Panc1 (cell line): ENCODE data around the gene NIPBL. TPM values are rescaled to one million over a fixed set of nuclear protein-coding genes. Genes with fewer than 3 reads are reported as not detected.

ENCODE experiments used
- ATAC-seq: fragments of 200-7000 bp; cut with Tn5 transposase; 2 replicates; pipeline ENCODE4 v1.9.1; 2020; ENCODE audit warnings: mild to moderate bottlenecking, moderate library complexity
- BruUV-seq: library from RNA; stranded (reverse); fragments of 400-500 nt; replicated peaks from 2 replicates; lab custom pipeline; 2021; lab: Mats Ljungman, UMichigan
- CTCF ChIA-PET: fragments of 300-600 bp; sonication (Branson Sonifier 250); formaldehyde crosslinking; loops from one replicate; lab custom pipeline; 2022; ENCODE audit warnings: antibody characterized with exemption; lab: Charles Lee
- POLR2A ChIA-PET: fragments of 300-600 bp; sonication (Branson Sonifier 250); formaldehyde crosslinking; loops from one replicate; lab custom pipeline; 2022; ENCODE audit warnings: antibody characterized with exemption; lab: Charles Lee
- DNase-seq: peaks from one replicate; pipeline ENCODE4 v3.0.0-alpha.2; 2010; ENCODE audit warnings: low read depth, low spot score
- H3K27ac ChIP-seq: 2 replicates; pipeline ENCODE4 v1.5.1; 2011; ENCODE audit warnings: mild to moderate bottlenecking, low read length, inconsistent platforms
- H3K27me3 ChIP-seq: fragments of 200-500 bp; sonication (Bioruptor generic); 2 replicates; pipeline ENCODE4 v1.6.0; 2014; ENCODE audit warnings: low read length, inconsistent platforms; ENCODE audit not compliant: control insufficient read depth, insufficient read depth
- H3K36me3 ChIP-seq: fragments of 200-500 bp; sonication (Bioruptor generic); 2 replicates; pipeline ENCODE4 v1.5.1; 2014; ENCODE audit warnings: inconsistent platforms, mild to moderate bottlenecking, low read length, moderate library complexity; ENCODE audit not compliant: control insufficient read depth, insufficient read depth
- H3K4me1 ChIP-seq: 2 replicates; pipeline ENCODE4 v1.5.1; 2011; ENCODE audit warnings: inconsistent platforms, mild to moderate bottlenecking, low read length, moderate library complexity; ENCODE audit not compliant: control insufficient read depth, insufficient read depth
- H3K4me3 ChIP-seq, 2 experiments: 2 replicates each; pipeline ENCODE4 v1.5.1; 2011 to 2012; ENCODE audit warnings: low read depth in 2 of 2, low read length in 2 of 2, mild to moderate bottlenecking in 2 of 2, inconsistent platforms in 1 of 2, moderate library complexity in 1 of 2
- H3K9me3 ChIP-seq: fragments of 200-500 bp; sonication (Bioruptor generic); 2 replicates; pipeline ENCODE4 v1.5.1; 2014; ENCODE audit warnings: low read depth, mild to moderate bottlenecking, inconsistent platforms, low read length, moderate library complexity; ENCODE audit not compliant: control insufficient read depth, insufficient read depth
- POLR2AphosphoS5 ChIP-seq: IDR thresholded peaks from 2 replicates; pipeline ENCODE4 v1.6.1; 2012; ENCODE audit warnings: mild to moderate bottlenecking, low read depth, low read length, moderate library complexity
- SIN3A ChIP-seq: IDR thresholded peaks from 2 replicates; pipeline ENCODE4 v1.6.1; 2012; ENCODE audit warnings: low read depth, mild to moderate bottlenecking, low read length, moderate library complexity, borderline replicate concordance; ENCODE audit not compliant: insufficient read depth
- TCF7L2 ChIP-seq: IDR thresholded peaks from 2 replicates; pipeline ENCODE4 v1.6.1; 2011; ENCODE audit warnings: mild to moderate bottlenecking, low read depth, low read length, inconsistent platforms
- in situ Hi-C: cut with HindIII; loops from 2 replicates; pipeline ENCODE4 v1.10.0; 2016; ENCODE audit warnings: low sequenced_read_pairs, low pct_unique_long_range_greater_than_20kb
- intact Hi-C: fragments of 100-400 bp; cut with micrococcal nuclease; formaldehyde crosslinking; loops from one replicate; pipeline ENCODE4 v1.10.0; 2022; ENCODE audit not compliant: unreplicated experiment
- total RNA-seq: library from RNA; stranded (reverse); gene quantifications from one replicate; pipeline ENCODE4 v1.2.1, GENCODE V29; 2021; ENCODE audit not compliant: unreplicated experiment
- TF ChIP-seq, protein P1 (sequence below), 2 experiments: IDR thresholded peaks; 2 replicates each; pipeline ENCODE4 v1.6.1; 2011 to 2012; ENCODE audit warnings: low read depth in 2 of 2, control low read depth in 1 of 2, low read length in 1 of 2, mild to moderate bottlenecking in 1 of 2, moderate library complexity in 1 of 2; ENCODE audit not compliant: insufficient read depth in 1 of 2
- TF ChIP-seq, protein P2 (sequence below): fragments of 450-650 bp; IDR thresholded peaks from 2 replicates; pipeline ENCODE4 v1.5.1; 2017; ENCODE audit warnings: mild to moderate bottlenecking

NIPBL gene
- total RNA-seq, 1 experiment from 2014 or later, result 41.6 TPM

DNA sequence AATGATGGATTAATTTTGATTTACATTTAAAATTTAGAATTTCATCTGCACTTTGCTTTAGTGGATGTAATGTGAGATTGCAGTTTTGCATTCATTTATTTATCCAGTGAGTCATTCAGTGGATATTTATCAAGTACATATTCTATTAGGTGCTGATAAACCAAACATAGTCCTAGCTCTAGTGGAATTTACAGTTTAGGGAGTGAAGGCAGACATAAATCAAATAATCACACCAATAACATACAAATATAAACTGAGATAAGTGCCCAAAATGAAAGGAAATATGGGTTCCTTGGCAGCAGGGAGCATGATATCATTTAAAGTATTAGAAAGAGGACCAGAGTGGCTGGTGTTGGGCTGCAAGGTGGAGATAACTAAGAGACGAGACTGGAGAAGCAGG lies 14.7 kb upstream of the NIPBL start:
- POLR2A ChIA-PET, result no interaction called here
- no peak overlapping the region for H3K27ac ChIP-seq
- BruUV-seq, result no TSS peak
- ATAC-seq (no peak), DNase-seq (no peak)
- CTCF ChIA-PET, result no interaction called here
- H3K9me3 ChIP-seq, result no peaks in the 10 kb centered on the region
- in situ Hi-C loops (no loop called here), intact Hi-C loops (no loop called here)
- no peaks in the 10 kb centered on the region for H3K36me3 ChIP-seq
- TF ChIP-seq, protein P1, sequence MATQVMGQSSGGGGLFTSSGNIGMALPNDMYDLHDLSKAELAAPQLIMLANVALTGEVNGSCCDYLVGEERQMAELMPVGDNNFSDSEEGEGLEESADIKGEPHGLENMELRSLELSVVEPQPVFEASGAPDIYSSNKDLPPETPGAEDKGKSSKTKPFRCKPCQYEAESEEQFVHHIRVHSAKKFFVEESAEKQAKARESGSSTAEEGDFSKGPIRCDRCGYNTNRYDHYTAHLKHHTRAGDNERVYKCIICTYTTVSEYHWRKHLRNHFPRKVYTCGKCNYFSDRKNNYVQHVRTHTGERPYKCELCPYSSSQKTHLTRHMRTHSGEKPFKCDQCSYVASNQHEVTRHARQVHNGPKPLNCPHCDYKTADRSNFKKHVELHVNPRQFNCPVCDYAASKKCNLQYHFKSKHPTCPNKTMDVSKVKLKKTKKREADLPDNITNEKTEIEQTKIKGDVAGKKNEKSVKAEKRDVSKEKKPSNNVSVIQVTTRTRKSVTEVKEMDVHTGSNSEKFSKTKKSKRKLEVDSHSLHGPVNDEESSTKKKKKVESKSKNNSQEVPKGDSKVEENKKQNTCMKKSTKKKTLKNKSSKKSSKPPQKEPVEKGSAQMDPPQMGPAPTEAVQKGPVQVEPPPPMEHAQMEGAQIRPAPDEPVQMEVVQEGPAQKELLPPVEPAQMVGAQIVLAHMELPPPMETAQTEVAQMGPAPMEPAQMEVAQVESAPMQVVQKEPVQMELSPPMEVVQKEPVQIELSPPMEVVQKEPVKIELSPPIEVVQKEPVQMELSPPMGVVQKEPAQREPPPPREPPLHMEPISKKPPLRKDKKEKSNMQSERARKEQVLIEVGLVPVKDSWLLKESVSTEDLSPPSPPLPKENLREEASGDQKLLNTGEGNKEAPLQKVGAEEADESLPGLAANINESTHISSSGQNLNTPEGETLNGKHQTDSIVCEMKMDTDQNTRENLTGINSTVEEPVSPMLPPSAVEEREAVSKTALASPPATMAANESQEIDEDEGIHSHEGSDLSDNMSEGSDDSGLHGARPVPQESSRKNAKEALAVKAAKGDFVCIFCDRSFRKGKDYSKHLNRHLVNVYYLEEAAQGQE (IDR thresholded peaks at IDR 0.05; ENCODE audit: insufficient read depth in 1 of 2, low read depth in 2 of 2, low read length in 1 of 2), result no peak
- TF ChIP-seq SIN3A, result no peak
- H3K4me1 ChIP-seq, result no peaks in the 10 kb centered on the region
- peaks cover 2% of the 10 kb centered on the region for H3K27me3 ChIP-seq
- H3K4me3 ChIP-seq, result no peak overlapping the region

GRCh38 chr5:36870399-36871040 lies 6.0 kb upstream of the NIPBL start:
- H3K4me1 ChIP-seq, result peaks cover 23% of the 10 kb centered on the region
- no peaks in the 10 kb centered on the region; the same call in 1 of the 2 replicates for H3K36me3 ChIP-seq
- no peak for TF ChIP-seq TCF7L2
- TF ChIP-seq, protein P2, sequence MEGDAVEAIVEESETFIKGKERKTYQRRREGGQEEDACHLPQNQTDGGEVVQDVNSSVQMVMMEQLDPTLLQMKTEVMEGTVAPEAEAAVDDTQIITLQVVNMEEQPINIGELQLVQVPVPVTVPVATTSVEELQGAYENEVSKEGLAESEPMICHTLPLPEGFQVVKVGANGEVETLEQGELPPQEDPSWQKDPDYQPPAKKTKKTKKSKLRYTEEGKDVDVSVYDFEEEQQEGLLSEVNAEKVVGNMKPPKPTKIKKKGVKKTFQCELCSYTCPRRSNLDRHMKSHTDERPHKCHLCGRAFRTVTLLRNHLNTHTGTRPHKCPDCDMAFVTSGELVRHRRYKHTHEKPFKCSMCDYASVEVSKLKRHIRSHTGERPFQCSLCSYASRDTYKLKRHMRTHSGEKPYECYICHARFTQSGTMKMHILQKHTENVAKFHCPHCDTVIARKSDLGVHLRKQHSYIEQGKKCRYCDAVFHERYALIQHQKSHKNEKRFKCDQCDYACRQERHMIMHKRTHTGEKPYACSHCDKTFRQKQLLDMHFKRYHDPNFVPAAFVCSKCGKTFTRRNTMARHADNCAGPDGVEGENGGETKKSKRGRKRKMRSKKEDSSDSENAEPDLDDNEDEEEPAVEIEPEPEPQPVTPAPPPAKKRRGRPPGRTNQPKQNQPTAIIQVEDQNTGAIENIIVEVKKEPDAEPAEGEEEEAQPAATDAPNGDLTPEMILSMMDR, result peak; percentile 73; the same call in 1 of the 2 replicates
- intact Hi-C loops (loop anchor here (5.0 to 10.0 kb wide), 2 partner anchors 124 to 128 kb away; no protein-coding TSS in a partner anchor), in situ Hi-C loops (no loop called here)
- ChIA-PET POLR2A (no interaction called here), CTCF (interaction anchor here (0.6 kb wide), 1 partner anchor 141 kb away, joined by 3 read pairs; no protein-coding TSS in a partner anchor)
- peak; percentile 81 for ATAC-seq
- H3K27me3 ChIP-seq, result no peaks in the 10 kb centered on the region
- H3K4me3 ChIP-seq, result no peak overlapping the region
- no peak overlapping the region for H3K27ac ChIP-seq
- no peak for DNase-seq
- no TSS peak for BruUV-seq
- H3K9me3 ChIP-seq, result no peaks in the 10 kb centered on the region

DNA sequence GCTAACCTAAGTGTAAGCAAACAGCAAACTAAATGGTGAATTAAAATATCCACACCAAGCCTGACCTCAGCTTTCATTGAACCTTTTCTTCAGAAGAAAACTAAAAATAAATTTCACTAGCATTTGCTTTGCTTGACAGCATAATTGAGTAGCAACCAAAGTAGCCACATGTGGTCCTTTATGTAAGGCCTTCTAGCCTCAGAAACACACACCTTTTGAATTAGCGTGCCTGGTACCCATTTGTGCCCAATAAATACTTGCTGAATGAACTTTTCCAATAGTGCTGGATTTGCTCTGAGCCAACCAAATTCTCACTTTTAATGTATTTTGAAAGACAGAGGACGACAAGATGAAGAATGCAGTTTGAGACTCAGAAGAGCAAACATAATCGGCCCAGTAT lies 2.1 kb upstream of the NIPBL start:
- ATAC-seq (no peak), DNase-seq (no peak)
- H3K4me3 ChIP-seq, result peak overlapping the region; percentile 84 to 96
- H3K27me3 ChIP-seq, result no peaks in the 10 kb centered on the region
- H3K4me1 ChIP-seq, result peaks cover 23% of the 10 kb centered on the region
- POLR2A ChIA-PET, result no interaction called here
- intact Hi-C loops, result loop anchor here (5.0 to 10.0 kb wide), 2 partner anchors 120 to 132 kb away; no protein-coding TSS in a partner anchor
- peak overlapping the region; percentile 97 for H3K27ac ChIP-seq
- BruUV-seq, result no TSS peak
- no peak for TF ChIP-seq SIN3A
- TF ChIP-seq POLR2AphosphoS5, result no peak
- TF ChIP-seq, protein P2, result no peak
- TF ChIP-seq TCF7L2, result no peak
- TF ChIP-seq, protein P1 (IDR thresholded peaks at IDR 0.05; ENCODE audit: insufficient read depth in 1 of 2, low read depth in 2 of 2, low read length in 1 of 2), result no peak
- in situ Hi-C loops, result no loop called here
- no peaks in the 10 kb centered on the region for H3K9me3 ChIP-seq
- CTCF ChIA-PET, result no interaction called here
- H3K36me3 ChIP-seq, result peaks cover 3% of the 10 kb centered on the region
